GM21576 (cell line): ENCODE measurements around the gene KDF1.

Experiments used
- ATAC-seq: cut with Tn5 transposase; IDR thresholded peaks from one replicate; pipeline ENCODE4 v1.9.1; 2021; ENCODE audit warnings: mild to moderate bottlenecking, moderate library complexity; ENCODE audit not compliant: unreplicated experiment

Gene KDF1

GRCh38 chr1:26959722-26960624, at the start of gene KDF1:
KDF1 (minus strand) TSS chr1:26960468; CDS start chr1:26952380, 8,088 bp downstream.
- no peak for ATAC-seq

- no peak for ATAC-seq
Observed at GRCh38 chr1:27009601-27010197, 49.4 kb upstream of the KDF1 start.

GRCh38 chr1:27007909-27008582, 47.8 kb upstream of the KDF1 start:
- ATAC-seq = no peak

GRCh38 chr1:27006683-27007082, 46.4 kb upstream of the KDF1 start:
- no peak for ATAC-seq

GRCh38 chr1:27005648-27006496, 45.6 kb upstream of the KDF1 start:
- ATAC-seq = no peak

- ATAC-seq = no peak
Observed at GRCh38 chr1:27005166-27005530, 44.9 kb upstream of the KDF1 start.

GRCh38 chr1:27004471-27005165, 44.4 kb upstream of the KDF1 start:
- ATAC-seq = no peak

GRCh38 chr1:27003745-27004470, 43.6 kb upstream of the KDF1 start:
- ATAC-seq = no peak

- ATAC-seq = no peak
Observed at GRCh38 chr1:27001570-27002360, 41.5 kb upstream of the KDF1 start.

GRCh38 chr1:27000817-27001460, 40.7 kb upstream of the KDF1 start:
- ATAC-seq = no peak

GRCh38 chr1:27000090-27000816, 40.0 kb upstream of the KDF1 start:
- ATAC-seq = no peak

GRCh38 chr1:26999440-26999987, 39.2 kb upstream of the KDF1 start:
- no peak for ATAC-seq

- ATAC-seq = no peak
Observed at GRCh38 chr1:26998429-26999300, 38.4 kb upstream of the KDF1 start.

GRCh38 chr1:26996665-26997064, 36.4 kb upstream of the KDF1 start:
- no peak for ATAC-seq

GRCh38 chr1:26996024-26996423, 35.8 kb upstream of the KDF1 start:
- no peak for ATAC-seq

- no peak for ATAC-seq
Observed at GRCh38 chr1:26994787-26995517, 34.7 kb upstream of the KDF1 start.
